ENCODE measurements around the gene SIX2. TPM values are rescaled to one million over a fixed set of nuclear protein-coding genes. Genes with fewer than 3 reads are reported as not detected.

Gene SIX2
- total and polyA plus RNA-seq, 2 experiments from 2014 or later, result 0.87 to 1.3 TPM

DNA sequence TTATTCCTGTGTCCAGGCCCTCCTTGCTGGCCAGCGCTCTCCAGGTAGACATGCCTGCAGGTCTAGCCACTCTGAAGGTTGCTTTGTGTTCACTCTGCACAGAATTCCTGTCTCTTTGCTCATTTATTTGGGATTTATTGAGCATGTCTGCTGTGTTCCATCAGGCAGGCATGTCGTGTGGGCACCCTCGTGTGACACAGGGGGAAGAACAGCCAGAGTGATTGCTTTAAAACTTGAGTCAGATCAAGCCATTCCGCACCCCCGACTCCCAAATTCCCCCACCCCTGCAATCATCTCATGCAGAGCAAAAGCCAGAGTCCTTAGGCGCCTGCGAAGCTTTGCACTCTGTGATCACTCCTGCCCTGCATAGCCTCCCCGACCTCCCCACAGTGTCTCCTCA is 44.7 kb upstream of the SIX2 start (continued):
- no peak for TF ChIP-seq ZNF462 (CRISPR knock-in tag; IDR thresholded peaks at IDR 0.05)
- TF ChIP-seq, protein P1, sequence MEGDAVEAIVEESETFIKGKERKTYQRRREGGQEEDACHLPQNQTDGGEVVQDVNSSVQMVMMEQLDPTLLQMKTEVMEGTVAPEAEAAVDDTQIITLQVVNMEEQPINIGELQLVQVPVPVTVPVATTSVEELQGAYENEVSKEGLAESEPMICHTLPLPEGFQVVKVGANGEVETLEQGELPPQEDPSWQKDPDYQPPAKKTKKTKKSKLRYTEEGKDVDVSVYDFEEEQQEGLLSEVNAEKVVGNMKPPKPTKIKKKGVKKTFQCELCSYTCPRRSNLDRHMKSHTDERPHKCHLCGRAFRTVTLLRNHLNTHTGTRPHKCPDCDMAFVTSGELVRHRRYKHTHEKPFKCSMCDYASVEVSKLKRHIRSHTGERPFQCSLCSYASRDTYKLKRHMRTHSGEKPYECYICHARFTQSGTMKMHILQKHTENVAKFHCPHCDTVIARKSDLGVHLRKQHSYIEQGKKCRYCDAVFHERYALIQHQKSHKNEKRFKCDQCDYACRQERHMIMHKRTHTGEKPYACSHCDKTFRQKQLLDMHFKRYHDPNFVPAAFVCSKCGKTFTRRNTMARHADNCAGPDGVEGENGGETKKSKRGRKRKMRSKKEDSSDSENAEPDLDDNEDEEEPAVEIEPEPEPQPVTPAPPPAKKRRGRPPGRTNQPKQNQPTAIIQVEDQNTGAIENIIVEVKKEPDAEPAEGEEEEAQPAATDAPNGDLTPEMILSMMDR (conservative IDR thresholded peaks at IDR 0.05; ENCODE audit: low read depth in 2 of 2), result no peak
- no peak for TF ChIP-seq EZH2phosphoT487 (IDR thresholded peaks at IDR 0.05; ENCODE audit: unreplicated experiment)

DNA sequence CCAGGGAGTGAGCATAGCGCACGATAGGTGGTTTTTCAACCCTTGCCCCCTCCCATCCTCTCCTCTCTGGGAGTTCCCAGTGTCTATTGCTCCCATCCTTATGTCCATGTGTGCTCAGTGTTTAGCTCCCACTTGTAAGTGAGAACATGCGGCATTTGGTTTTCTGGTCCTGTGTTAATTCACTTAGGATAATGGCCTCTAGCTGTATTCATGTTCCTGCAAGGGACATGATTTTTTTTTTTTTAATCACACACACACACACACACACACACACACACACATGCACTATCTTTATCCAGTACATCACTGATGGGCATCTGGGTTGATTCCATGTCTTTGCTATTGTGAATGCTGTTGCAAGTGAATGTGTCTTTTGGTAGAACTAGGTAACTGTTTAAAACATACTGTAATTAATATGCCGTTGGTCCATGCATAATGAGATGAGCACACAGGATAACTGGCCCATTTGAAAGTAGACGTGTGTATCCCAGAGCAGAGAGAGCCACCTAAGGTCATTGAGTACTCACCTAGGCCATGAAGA is 43.2 kb upstream of the SIX2 start:
- H3K27ac ChIP-seq (ENCODE audit: low read depth), result no peak overlapping the region
- DNase-seq (ENCODE audit: low spot score) (no peak), ATAC-seq (no peak)
- H3K9me2 ChIP-seq (ENCODE audit: insufficient read depth), result no peaks in the 10 kb centered on the region
- H3K36me3 Mint-ChIP-seq (ENCODE audit: low read depth), result no peaks in the 10 kb centered on the region
- no peaks in the 10 kb centered on the region for H3K4me1 Mint-ChIP-seq
- H3K27me3 ChIP-seq (ENCODE audit: insufficient read depth), result no peaks in the 10 kb centered on the region
- no peaks in the 10 kb centered on the region for H3K4me1 ChIP-seq (ENCODE audit: insufficient read depth)
- no peak overlapping the region for H2AFZ ChIP-seq
- no peak overlapping the region for H3K27ac Mint-ChIP-seq
- no peaks in the 10 kb centered on the region for H3F3A ChIP-seq (replicated peaks; ENCODE audit: low read depth)
- no peak overlapping the region for H3K4me3 Mint-ChIP-seq
- no peaks in the 10 kb centered on the region for H4K20me1 ChIP-seq (replicated peaks; ENCODE audit: insufficient read depth)
- H3K9me3 Mint-ChIP-seq, result no peaks in the 10 kb centered on the region
- H3K4me2 ChIP-seq, result no peak overlapping the region
- no peaks in the 10 kb centered on the region for H3K36me3 ChIP-seq (ENCODE audit: insufficient read depth)
- no peaks in the 10 kb centered on the region for H3K79me2 ChIP-seq (replicated peaks; ENCODE audit: insufficient read depth)
- peaks cover 8% of the 10 kb centered on the region for H3K27me3 Mint-ChIP-seq (ENCODE audit: insufficient read depth, low read depth, poor library complexity)
- H3K4me3 ChIP-seq, result no peak overlapping the region
- TF ChIP-seq CREB1 (CRISPR knock-in tag; IDR thresholded peaks at IDR 0.05; ENCODE audit: low read depth) (no peak), ZNF331 (CRISPR knock-in tag; IDR thresholded peaks at IDR 0.05; ENCODE audit: low read depth) (no peak), STAT1 (IDR thresholded peaks at IDR 0.05; ENCODE audit: unreplicated experiment) (no peak), NANOG (IDR thresholded peaks at IDR 0.05; ENCODE audit: borderline replicate concordance) (no peak), ZNF114 (CRISPR knock-in tag; IDR thresholded peaks at IDR 0.05) (no peak)
- TF ChIP-seq, protein P2, sequence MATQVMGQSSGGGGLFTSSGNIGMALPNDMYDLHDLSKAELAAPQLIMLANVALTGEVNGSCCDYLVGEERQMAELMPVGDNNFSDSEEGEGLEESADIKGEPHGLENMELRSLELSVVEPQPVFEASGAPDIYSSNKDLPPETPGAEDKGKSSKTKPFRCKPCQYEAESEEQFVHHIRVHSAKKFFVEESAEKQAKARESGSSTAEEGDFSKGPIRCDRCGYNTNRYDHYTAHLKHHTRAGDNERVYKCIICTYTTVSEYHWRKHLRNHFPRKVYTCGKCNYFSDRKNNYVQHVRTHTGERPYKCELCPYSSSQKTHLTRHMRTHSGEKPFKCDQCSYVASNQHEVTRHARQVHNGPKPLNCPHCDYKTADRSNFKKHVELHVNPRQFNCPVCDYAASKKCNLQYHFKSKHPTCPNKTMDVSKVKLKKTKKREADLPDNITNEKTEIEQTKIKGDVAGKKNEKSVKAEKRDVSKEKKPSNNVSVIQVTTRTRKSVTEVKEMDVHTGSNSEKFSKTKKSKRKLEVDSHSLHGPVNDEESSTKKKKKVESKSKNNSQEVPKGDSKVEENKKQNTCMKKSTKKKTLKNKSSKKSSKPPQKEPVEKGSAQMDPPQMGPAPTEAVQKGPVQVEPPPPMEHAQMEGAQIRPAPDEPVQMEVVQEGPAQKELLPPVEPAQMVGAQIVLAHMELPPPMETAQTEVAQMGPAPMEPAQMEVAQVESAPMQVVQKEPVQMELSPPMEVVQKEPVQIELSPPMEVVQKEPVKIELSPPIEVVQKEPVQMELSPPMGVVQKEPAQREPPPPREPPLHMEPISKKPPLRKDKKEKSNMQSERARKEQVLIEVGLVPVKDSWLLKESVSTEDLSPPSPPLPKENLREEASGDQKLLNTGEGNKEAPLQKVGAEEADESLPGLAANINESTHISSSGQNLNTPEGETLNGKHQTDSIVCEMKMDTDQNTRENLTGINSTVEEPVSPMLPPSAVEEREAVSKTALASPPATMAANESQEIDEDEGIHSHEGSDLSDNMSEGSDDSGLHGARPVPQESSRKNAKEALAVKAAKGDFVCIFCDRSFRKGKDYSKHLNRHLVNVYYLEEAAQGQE (IDR thresholded peaks at IDR 0.05; ENCODE audit: unreplicated experiment), result no peak
